HTERT RPE-1 (cell line): ENCODE measurements around the gene BCKDK.
"Not testable (repeated sequence)": the region's sequence is repeated elsewhere in the genome, so short reads cannot be mapped to it uniquely, and the experiment has no call there.

Experiments used
- in situ Hi-C: fragments of 300-500 bp; cut with MboI; formaldehyde crosslinking; loops from 4 replicates; pipeline ENCODE4 v1.14.3; 2020; ENCODE audit warnings: low sequenced_read_pairs

Gene BCKDK

DNA sequence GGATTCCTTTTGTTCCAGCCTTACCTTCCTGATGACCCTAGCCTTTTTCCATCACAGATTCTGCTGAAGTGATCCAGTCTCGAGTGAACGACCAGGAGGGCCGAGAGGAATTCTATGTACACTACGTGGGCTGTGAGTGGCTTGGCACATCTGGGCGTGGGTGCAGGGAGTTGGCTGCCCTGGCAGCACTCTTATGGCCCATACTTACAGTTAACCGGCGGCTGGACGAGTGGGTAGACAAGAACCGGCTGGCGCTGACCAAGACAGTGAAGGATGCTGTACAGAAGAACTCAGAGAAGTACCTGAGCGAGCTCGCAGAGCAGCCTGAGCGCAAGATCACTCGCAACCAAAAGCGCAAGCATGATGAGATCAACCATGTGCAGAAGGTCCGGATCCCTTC is 11.9 kb downstream of the BCKDK start:
- in situ Hi-C loops, result no loop called here

DNA sequence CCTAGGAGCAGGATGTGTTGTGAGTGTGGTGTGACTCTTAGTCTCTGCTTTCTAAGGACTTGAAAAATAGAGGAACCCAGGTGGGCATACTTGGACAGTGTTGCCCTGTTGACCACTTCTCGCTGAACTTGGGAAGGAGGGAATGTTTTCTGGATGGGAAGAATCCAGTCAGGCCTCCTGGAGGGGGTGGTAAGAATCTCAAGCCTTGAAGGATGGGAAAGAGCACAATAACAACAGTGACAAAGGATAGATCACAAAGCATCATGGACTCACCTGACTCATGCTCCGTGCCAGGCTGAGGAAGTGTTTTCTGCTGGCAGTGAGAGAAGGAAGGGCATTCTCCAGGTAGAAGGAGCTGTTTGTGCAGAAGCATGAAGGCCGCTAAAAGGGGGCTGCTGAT is 17.7 kb downstream of the BCKDK start:
- in situ Hi-C loops, result no loop called here

DNA sequence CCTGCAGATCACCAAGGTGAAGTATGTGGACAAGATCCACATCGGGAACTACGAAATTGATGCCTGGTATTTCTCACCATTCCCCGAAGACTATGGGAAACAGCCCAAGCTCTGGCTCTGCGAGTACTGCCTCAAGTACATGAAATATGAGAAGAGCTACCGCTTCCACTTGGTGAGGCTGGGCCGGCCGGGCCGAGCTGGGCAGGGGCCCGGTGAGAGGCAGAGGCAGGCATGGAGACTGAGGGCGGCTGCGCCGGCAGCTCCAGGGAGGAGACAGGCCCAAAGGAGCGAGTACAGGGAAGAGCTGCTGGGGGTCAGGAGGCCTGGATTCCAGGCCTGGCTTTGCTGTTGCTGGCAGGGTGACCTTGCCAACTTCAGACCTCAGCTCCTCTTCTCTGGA is 19.0 kb downstream of the BCKDK start:
- in situ Hi-C loops, result no loop called here

DNA sequence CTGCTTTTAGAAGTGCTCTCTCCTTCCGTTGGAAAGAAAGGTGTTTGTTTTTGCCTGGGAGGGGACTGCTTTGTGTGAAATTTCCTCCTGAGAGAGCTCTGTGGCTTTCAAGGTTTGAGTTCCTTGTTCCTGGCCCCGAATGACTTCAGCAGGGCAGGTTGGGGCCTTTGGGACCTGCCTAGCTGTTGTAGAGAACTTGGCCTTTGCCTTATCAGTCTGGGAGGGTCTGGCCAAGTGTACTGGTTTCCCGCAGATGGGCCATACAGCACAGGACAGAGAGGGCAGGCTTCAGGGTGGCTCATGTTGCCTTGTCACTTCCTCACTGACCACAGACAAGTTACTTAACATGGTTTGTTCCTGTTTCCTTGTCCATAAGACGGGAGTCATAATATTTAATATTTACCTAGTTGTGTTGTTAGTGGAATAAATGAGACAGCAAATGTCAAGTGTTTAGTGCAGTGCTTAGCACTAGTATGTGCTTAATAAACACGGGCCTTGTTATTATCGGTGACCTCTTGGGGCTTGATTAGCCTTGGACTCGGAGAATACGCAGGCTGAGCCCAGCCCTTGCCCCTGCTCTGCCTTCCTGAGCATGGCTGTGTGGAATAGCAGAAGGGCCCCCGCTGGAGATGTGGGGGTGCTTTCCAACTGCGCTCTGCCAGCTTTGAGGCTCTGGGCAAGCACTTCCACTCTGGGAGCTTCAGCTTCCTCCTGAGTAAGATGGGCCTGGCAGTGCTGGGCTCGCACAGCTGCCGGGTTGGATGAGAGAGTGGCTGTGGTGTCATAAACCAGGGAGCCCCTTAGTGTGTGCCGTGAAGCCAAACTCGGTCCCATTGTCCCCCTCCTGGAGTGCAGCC is 20.8 kb downstream of the BCKDK start:
- in situ Hi-C loops, result no loop called here

DNA sequence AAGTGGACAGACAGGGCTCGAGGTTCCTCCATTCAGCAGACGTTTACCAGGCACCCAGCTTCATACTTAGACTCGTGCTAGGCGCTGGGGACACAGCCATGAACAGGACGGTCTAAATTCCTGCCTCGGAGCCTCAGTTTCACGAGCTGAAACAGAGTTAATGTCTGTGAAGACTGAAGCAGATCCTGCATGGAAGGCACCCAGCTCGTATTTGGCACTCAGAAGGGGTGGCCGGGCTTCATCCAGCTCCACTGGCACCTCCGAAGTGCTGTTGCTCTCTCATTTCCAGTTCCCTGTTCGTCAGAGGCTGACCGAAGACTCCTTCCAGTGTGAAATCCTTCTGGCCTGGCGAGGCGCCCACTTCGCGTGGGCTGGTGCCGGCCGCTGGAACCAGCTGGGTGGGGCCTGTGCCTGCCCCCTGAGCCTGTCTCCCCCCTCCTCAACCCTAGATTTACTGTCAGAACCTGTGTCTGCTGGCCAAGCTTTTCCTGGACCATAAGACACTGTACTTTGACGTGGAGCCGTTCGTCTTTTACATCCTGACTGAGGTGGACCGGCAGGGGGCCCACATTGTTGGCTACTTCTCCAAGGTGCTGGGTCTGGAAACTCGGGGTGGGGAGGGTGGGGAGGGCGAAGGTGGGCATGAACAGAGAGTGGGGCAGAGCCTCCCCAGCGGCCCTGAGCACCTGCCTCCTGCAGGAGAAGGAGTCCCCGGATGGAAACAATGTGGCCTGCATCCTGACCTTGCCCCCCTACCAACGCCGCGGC is 21.6 kb downstream of the BCKDK start:
- in situ Hi-C loops, result no loop called here

DNA sequence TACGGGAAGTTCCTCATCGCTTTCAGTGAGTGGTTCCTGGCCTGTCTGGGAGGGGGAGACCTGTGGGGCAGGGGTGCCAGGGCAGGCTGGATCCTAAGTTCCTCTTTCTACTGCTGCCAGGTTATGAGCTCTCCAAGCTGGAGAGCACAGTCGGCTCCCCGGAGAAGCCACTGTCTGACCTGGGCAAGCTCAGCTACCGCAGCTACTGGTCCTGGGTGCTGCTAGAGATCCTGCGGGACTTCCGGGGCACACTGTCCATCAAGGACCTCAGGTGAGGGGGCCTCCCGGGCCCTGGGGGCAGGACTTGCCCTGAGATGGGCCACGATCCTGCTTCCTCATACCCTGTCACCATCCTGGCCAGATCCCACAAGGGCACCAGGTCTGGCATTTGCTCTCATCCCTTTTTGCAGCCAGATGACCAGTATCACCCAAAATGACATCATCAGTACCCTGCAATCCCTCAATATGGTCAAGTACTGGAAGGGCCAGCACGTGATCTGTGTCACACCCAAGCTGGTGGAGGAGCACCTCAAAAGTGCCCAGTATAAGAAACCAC is 22.2 kb downstream of the BCKDK start:
- in situ Hi-C loops, result no loop called here

DNA sequence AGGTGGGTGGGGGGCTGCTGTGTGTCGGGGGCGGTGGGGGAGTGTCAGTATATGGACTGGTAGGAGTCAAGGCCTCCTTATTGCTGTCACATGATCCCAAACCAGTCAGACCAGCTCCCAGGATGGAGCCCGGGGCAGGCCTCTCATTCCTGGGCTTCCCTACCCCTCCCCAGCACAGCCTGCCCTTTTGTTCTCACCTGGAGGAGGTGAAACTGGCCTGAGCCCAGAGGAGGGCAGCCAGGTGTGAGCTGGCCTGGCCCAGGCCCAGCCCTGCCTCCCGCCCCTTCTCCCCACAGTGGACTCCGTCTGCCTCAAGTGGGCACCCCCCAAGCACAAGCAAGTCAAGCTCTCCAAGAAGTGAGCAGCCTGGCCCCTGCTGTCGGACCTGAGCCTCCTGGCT is 22.7 kb downstream of the BCKDK start:
- in situ Hi-C loops, result no loop called here

DNA sequence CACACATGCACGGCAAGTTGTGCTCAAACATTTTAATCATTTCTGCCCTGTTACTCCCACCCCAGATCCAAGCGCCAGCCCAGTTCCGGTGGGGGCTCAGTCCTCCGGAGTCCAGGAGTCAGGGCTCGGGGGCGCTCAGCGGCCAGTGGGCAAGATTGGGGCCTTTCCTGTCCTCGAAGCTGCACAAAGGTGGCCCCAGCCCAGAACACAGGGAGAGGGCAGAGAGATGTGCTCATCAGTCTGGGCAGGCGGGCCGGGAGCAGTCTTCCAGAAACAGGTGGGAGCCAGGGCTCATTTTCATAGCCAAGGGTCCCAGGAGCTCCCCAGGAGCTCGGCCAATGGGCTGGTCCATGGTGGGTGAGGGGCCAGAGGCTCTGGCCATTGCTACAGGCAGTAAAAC is 23.2 kb downstream of the BCKDK start:
- in situ Hi-C loops, result no loop called here

DNA sequence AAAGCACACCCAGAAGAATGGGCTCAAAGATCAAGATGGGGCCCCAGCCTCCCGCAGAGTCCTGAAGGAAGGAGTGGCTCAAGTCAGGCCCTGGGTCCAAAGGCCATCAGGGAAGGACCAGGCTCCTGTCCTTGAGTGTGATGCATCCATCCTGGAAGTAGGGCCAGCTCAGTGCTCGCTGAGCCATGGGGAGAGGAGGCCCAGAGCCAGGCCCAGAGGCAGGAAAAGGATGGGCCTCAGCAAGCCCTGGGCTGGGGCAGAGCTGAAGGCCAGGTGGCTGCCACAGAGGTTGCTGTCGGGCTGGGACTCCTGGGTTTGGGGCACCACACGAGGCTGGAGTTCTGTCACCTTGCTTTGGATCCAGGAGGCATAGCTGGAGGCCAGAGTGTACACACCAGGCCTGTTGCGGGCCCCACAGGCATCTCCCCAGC is 23.7 kb downstream of the BCKDK start:
- in situ Hi-C loops, result no loop called here

DNA sequence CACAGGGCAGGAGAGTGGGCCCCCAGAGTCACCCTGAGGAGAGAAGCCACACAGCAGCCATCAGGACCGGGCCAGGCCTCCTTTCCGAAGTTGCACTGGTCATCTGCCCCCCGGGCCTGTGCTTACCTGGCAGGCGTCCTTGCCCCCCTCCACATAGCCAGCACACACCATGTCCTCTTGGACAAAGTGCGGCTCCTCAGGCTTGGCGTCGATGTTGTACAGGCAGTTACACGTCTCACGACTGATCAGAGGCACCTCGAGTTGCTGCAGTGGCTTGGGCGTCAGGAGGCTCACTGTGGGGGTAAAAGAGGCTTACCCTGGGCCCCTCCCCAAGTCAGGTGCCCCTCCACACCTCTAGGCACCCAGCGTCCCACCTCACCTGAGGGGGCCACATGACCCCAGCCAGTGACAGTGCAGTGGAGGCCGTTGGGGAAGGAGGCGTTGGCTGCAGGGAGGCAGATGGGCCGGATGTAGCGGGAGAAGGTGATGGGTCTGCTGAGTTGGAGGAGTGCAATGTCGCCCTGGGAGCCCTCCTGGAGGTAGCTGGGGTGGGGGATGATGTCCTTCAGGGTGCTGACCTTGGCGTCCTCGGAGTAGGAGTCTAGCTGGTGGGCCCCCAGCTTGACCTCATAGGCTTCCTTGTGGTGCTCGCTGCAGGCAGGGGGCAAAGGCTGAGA is 24.3 kb downstream of the BCKDK start:
- in situ Hi-C loops, result no loop called here

DNA sequence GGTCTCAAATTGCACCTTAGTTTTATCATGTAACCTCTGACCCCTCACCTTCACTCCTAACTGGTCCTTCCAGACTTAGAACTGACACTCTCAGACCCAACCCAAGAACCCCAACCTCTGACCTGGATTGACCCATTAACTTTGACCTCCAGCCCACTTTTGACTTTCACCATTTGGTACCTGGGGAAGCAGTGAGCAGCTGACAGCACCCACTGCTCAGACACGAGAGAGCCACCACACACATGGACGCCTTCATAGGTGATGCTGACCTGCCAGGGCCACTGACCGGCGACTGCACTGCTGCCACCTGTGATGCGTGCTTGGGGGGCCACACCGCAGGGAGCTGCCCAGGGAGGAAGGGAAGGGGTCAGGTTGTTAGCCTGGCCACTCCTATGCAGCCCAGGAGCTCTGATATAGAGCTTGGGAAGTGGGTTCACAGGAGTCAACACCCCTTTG is 24.9 kb downstream of the BCKDK start:
- in situ Hi-C loops, result no loop called here

DNA sequence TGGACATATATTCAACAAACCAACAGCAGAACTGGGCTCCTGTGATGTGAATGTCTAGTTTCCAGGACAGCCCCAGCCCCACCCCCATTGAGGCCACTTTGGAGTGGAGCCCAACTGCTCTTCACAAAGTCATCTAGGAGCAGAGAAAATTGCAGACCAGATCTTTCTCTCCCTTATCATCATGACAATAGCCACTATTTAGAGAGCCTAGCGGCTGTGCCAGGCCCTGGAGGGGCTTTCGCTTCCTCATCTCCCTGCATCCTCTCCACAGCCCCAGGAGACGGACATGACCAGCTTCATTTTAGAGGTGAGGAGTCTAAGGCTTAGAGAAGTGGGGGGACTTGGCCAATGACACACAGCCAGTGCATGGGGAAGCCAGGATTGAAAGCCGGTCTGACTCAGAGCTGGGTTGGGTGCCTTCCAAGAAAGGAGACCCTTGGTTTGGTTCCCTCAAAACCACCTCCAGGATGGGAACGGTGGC is 25.9 kb downstream of the BCKDK start:
- in situ Hi-C loops, result no loop called here

DNA sequence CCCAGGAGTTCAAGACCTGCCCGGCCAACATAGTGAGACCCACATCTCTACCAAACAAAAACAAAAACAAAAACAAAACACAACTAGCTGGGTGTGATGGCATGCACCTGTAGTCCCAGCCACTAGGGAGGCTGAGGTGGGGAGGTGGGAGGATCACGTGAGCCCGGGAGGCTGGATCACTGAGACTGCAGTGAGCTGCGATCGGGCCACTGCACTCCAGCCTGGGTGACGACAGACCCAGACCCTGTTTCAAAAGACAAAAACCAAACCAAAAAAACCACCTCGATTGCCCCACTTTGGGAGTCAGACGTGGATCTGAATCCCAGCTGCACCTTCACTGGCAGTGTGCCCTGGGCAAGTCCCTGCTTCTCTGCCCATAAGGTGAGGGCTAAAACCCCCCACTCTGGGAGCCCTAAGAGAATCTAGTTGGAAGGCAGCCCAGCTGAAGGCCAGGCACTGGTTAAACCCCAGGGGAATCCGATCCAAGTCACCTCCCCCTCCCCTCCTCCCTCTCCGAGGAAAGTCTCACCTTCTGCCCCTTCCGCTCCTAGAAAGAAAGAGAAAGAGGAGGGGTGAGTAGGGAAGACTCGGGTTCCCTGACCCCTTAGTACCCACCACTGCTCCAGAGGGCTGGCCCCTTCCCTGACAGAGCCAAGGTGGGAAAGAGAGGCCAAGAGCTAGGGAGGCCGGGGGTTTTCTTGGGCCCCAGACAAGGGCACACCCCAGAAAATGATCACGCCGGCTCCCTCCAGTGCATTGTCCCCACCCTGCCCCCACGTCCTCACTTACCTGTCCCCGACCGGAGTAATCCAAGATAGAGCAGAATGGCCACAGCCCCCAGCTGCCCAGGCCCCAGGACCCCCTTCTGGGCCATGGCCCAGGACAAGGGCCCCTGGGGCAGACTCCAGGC is 26.7 kb downstream of the BCKDK start:
- in situ Hi-C loops, result no loop called here

DNA sequence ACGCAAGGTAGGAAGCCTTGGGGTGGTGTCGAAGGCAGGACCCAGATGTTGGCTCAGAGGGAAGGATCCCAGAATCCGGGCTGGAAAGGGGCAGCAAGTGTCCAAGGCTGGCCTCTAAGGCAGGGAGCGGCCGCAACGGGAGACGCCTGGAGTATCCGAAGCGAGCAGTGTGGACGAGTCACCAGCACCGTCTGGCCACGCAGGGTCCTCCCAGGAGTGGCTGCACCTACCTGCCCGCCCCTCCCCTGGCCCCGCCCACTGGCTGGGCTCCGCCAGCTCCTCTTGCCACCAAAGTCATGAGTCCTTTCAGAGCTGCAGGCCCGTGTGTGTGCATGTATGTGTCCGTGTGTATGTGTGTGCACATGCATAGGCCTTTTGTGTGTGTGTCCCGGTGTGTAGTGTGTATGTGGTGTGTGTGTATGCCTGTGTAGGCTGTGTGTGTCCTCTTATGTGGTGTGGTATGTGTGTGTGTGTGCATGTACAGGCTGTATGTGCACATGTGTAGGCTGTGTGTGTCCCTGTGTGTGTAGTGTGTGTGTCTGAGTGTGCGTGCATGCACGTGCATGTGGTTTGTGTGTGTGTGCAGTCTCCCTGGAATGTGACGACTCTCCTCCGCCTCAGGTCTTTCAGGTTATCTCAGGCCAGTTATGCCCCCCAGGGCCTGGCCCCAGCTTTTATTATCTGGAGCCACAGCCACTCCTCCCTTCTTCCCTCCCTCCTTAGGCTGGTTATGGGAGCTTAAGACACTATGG is 27.5 kb downstream of the BCKDK start, which contains the start of gene PRSS8:
TSS of gene PRSS8 (minus strand) at position 193 of the 752 bp plus-strand sequence. CDS start 229 bp downstream, outside the sequence.
- in situ Hi-C loops, result no loop called here

DNA sequence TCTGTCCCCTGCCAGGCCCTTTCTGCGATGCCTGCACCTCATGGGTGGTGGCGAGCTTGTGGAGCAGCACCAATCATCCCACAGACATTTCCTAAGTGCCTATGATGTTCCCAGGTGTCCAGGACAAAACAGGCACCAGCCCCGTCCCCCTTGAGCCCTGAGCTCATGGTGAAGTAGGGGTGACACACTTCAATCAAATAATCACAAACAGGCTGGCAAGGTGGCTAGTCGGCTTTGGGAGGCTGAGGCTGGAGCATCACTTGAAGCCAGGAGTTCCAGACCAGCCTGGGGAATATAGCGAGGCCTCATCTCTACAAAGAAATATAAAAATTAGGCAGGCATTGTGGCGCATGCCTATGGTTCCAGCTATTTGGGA is 28.1 kb downstream of the BCKDK start:
- in situ Hi-C loops, result no loop called here

DNA sequence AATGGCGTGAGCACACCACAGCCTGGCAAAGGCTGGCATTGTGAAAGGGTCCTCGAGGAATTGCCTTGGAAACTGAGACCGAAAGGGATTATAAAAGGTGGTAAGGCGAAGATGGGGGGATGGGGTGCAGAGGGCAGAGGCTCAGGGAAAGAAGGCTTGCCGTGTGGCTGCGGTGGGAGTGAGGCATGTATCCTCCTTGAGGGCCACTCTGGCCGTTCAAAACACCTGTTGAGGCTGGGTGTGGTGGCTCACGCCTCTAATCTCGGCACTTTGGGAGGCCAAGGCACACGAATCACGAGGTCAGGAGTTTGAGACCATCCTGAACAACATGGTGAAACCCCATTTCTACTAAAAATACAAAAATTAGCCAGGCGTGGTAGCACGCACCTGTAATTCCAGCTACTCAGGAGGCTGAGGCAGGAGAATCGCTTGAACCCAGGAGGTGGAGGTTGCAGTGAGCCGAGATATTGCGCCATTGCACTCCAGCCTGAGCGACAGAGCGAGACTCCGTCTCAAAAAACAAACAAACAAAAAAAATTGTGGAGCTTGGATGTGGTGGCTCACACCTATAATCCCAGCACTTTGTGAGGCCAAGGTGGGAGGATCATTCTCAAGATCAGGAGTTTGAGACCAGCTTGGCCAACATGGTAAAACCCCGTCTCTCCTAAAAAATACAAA is 28.8 kb downstream of the BCKDK start:
- in situ Hi-C loops, result not testable (repeated sequence)

DNA sequence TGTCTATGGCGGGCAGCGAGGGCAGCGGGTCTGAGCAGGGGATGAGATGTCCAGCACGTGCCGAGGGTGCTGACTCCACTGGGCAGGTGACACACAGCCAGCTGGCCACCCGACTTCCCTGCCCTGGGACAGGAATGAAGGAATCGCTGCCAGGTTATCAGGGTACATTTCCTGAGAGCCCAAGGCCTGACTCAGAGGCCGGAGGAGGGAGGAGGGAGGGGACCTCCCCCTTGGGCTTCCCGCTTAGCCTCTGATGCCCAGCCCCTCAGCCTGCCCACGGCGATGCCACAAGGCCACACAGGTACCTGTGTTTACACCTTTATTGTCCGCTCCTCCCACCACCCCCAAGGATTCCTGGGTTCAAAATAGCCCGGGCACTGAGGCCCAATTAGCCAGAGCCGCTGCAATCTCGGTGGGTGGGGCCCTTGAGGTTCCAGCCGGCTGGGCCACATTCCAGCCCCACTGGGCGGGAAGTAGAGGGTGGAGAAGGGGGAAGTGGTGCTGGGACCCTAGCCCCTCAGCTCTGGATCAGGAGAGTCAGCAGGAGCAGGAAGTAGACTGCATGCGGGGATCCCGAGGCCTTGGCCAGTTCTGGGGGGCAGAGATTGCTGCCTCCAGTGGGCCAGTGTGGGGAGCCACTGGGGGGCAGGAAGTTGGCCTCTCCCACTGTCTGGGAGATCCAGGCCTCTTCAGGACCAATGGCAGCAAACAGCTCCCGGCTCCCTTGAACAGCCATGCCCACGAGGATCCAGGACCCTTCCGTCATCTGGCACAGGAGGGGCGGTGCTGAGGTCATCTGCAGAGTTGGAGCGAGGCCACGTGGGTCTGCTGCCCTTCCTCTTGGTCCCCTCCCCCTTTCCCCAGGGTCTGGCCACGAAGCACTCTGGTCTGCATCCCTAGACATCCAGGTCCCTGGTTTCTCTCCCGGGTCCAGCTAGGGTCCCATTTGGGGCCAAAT is 30.7 kb downstream of the BCKDK start:
- in situ Hi-C loops, result no loop called here

DNA sequence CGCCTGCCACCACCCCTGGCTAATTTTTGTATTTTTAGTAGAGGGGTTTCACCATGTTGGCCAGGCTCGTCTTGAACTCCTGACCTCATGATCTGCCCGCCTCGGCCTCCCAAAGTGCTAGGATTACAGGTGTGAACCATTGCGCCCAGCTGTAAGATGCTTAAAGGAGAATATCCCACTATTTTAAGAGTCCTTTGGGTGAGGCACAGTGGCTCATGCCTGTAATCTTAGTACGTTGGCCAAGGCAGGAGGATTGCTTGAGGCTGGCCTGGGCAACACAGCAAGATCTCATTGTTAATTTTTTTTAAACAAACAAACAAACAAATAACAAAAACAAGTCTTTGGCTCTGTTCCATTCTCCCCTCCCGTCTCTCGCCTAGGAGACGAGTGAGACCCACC is 32.9 kb downstream of the BCKDK start:
- in situ Hi-C loops, result not testable (repeated sequence)
